HTERT RPE-1 (cell line): ENCODE results near the gene TARP.
"Not testable (repeated sequence)": the region's sequence is repeated elsewhere in the genome, so short reads cannot be mapped to it uniquely, and the experiment has no call there.

Experiments used
- in situ Hi-C: fragments of 300-500 bp; cut with MboI; formaldehyde crosslinking; loops from 4 replicates; pipeline ENCODE4 v1.14.3; 2020; ENCODE audit warnings: low sequenced_read_pairs

TARP gene

DNA sequence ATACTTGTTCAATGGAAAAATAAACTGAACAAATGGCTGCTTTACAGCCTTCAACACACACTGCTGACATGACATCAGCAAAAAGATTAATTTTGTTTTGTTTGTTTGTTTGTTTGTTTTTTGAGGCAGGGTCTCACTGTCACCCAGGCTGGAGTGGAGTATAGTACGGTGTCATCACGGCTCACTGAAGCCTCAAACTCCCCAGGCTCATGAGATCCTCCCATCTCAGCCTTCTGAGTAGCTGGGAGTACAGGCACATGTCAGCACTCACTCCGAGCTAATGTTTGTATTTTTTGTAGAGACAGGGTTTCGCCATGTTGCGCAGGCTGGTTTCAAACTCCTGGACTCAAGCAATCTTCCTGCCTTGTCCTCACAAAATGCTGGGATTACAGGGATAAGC lies 10.9 kb downstream of the TARP start:
- in situ Hi-C loops, result no loop called here

DNA sequence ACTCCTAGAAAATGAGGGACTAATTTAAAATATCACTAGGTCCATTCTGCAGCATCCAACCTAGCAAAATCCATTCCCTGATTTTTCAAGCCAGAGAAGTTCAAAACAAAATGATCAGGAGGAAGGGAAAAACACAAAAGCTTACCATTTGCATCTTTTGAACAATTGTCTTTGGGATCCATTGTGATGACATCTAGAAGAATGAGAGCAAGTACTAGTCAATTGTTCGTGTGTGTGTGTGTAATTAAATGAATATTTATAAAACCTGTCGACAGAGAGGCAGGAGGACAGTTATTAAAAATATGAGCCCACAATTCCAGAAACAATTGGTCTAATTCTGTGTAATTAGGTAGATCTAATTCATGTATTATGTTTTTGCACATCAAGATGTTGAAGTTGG lies 11.4 kb downstream of the TARP start:
- in situ Hi-C loops, result not testable (repeated sequence)

DNA sequence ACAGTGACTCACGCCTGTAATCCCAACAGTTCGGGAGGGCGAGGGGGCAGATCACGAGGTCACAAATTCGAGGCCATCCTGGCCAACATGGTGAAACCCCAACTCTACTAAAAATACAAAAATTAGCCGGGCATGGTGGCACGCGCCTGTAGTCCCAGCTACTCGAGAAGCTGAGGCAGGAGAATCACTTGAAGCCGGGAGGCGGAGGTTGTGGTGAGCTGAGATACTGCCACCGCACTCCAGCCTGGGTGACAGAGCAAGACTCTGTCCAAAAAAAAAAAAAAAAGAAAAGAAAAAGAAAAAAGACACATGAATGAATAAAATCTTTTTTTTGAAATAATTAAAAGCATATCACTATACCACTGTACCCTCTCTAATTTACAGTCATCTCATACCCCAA lies 11.8 kb downstream of the TARP start:
- in situ Hi-C loops, result not testable (repeated sequence)

DNA sequence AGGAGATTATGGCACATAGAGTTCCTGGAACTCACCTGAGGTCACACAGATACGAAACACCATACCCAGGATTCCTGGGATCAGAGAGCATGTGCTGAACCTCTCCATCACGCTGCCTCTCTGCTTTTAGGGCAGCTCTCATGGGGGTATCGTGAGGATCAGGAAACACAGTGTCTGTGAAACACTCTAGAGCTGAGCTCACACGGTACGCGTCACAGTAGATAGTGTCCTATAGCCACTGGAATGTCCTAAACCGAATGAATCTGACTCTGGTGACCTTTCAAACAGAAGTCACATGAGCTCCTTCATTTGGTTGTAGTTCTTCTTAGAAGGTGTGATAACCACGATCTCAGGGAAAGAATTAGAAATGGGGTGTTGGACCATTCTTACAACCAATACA lies 14.3 kb downstream of the TARP start:
- in situ Hi-C loops, result not testable (repeated sequence)

DNA sequence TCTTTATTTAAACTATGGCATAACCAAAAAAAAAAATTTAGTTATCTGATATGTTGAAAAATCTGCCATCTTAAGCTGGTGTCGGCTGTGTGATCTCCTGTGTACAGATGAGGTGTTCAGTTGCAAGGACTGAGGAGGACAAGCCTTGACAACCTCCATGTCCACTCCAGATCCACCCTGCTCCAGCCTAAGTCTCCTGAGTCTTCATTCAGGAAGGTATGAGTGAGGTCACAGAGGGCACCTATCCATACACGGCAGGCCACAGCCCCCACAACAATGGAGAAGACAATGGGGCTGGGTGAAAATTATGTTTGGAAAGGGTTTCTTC lies 16.1 kb downstream of the TARP start:
- in situ Hi-C loops, result no loop called here

DNA sequence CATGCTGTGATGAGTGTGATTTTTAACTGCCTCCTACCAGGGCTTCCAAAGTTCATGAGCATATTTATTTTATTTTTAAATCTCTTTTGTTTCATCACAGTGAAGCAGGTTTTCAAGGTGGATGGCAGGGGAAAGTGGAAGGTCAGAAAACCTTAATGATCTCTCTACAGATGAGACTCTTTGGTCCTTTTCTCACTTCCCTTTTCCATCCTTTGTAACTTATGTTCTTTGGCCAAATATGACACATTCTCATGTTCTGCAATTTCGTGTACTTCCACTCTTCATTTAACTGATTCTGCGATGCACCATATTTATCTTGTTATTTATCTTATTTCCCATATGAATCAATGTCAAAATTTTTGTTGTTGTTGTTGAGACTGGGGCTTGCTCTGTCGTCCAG lies 23.6 kb downstream of the TARP start:
- in situ Hi-C loops, result not testable (repeated sequence)

DNA sequence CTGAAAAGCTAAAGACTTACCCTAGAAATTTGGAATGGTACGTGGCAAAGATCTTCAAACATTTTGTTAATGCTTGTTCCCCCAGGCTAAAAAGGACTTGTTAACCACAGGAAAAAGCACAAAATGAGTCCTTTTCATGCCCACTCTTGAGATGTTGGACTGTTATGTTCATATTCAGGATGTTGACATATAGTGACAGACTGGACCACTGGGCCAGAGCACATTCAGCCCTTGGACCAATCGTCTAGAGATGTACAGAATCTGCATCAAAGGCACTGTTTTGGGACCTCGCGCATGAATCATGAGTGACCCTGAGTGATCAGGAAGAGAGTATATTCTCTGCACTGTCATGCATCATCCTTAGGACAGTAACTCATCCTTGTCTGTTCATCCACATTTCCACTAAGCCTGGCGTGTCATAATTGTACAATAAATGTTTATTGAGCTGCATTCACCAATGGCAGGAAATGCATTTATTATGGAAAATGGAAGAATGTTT lies 25.3 kb downstream of the TARP start:
- in situ Hi-C loops, result no loop called here

DNA sequence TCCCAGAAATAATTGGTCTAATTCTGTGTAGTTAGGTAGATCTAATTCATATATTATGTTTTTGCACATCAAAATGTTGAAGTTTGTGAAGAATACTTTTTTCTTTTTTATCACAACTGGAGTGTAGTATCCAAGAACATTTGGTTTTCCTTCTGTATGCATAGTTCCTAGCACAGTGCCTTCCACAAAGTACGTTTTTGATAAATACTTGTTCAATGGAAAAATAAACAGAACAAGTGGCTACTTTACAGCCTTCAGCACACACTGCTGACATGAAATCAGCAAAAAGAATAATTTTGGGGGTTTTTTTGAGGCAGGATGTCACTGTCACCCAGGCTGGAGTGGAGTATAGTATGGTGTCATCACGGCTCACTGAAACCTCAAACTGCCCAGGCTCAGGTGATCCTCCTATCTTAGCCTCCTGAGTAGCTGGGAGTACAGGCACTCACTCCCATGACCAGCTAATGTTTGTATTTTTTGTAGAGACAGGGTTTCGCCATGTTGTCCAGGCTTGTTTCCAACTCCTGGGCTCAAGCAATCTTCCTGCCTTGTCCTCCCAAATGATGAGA lies 27.9 kb downstream of the TARP start:
- in situ Hi-C loops, result no loop called here

DNA sequence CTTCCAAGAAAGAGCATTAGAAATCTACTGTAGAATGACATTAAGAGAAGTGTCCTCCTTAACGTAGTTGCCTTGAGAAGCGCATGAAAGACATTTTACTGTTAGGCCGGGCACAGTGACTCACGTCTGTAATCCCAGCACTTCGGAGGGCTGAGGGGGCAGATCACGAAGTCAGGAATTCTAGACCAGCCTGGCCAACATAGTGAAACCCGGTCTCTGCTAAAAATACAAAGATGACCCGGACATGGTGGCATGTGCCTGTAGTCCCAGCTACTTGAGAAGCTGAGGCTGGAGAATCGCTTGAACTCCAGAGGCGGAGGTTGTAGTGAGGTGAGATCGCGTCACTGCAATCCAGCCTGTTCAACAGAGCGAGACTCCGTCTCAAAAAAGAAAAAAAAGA lies 28.9 kb downstream of the TARP start:
- in situ Hi-C loops, result no loop called here

DNA sequence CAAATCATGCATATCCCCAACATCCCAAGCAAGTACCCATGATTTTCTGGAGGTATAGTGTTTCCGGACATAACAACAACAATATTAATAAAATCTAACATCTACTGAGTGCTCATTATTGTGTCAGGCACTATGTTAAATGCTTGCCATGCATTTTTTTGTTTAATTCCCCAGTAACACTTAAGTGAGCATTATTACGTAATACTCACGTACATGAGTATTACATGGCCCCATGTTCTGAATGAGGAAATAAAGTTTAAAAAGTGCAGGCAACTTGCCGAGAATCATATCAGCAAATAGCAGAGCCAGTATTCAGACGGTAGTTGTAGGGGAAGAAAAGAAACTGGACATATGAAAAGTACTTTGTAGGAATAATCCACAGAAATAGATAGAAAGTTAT lies 30.1 kb downstream of the TARP start:
- in situ Hi-C loops, result not testable (repeated sequence)

DNA sequence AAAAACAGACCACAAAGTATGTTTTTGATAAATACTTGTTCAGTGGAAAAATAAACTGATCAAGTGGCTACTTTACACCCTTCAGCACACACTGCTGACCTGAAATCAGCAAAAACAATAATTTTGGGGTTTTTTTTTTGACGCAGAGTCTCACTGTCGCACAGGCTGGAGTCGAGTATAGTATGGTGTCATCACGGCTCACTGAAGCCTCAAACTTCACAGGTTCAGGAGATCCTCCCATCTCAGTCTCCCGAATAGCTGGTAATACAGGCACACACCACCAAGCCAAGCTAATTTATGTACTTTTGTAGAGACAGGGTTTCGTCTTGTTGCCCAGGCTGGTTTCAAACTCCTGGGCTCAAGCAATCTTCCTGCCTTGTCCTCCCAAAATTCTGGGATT lies 30.6 kb downstream of the TARP start:
- in situ Hi-C loops, result no loop called here

DNA sequence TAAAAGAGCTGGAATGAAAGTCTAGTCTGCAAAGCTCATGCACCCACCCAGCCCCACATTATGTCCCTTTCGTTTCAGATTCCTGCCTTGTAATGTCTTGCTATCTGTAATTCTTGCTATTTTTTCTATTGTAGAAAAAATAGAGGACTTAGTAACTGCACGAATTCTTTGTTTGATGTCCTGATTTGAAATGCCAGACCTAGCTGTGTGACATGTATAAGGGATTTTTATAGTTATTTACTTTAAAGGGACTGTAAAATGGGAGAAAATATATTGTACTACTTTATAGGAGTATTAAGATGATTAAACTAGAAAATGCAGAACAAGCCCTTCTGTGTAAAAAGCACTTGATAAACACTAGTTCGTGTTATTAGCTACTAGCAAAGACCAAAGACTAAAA lies 32.4 kb downstream of the TARP start:
- in situ Hi-C loops, result no loop called here

DNA sequence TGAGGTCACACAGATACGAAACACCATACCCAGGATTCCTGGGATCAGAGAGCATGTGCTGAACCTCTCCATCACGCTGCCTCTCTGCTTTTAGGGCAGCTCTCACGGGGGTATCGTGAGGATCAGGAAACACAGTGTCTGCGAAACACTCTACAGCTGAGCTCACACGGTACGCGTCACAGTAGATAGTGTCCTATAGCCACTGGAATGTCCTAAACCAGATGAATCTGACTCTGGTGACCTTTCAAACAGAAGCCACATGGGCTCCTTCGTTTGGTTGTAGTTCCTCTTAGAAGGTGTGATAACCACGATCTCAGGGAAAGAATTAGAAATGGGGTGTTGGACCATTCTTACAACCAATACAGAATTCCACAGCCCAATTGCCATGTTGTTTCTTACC lies 34.3 kb downstream of the TARP start:
- in situ Hi-C loops, result not testable (repeated sequence)

DNA sequence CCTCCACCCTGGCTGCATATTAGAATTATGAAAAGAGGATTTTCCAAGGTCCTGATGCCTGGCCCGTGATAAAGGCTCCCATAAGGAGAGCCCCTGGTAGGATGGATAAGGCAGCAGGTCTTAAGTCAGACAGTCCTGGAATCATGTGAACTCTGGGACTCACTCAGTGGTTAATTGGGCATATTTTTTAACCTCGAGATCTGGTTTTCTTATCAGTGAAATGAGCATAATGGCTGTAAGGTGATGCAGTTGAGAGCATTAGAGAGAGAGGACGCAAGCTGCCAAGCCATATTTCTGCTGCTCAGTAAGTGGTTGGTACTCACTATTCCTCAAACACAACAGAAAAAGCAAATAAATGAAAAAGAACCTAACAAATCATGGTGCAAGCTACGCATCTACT lies 37.8 kb downstream of the TARP start:
- in situ Hi-C loops, result no loop called here

DNA sequence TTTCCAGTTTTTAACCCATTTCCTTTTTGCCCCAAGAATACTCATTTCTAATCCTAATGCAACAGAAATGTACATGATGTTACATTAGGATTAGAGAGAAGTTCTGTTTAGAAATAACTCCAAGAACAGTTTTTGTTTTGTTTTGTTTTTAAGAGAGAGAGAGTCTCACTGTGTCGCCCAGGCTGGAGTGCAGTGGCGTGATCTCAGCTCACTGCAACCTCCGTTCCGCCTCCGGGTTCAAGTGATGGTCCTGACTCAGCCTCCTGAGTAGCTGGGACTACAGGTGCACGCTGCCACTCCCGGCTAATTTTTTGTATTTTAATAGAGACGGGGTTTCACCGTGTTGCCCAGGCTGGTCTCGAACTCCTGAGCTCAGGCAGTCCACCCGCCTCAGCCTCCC lies 38.7 kb downstream of the TARP start:
- in situ Hi-C loops, result not testable (repeated sequence)

DNA sequence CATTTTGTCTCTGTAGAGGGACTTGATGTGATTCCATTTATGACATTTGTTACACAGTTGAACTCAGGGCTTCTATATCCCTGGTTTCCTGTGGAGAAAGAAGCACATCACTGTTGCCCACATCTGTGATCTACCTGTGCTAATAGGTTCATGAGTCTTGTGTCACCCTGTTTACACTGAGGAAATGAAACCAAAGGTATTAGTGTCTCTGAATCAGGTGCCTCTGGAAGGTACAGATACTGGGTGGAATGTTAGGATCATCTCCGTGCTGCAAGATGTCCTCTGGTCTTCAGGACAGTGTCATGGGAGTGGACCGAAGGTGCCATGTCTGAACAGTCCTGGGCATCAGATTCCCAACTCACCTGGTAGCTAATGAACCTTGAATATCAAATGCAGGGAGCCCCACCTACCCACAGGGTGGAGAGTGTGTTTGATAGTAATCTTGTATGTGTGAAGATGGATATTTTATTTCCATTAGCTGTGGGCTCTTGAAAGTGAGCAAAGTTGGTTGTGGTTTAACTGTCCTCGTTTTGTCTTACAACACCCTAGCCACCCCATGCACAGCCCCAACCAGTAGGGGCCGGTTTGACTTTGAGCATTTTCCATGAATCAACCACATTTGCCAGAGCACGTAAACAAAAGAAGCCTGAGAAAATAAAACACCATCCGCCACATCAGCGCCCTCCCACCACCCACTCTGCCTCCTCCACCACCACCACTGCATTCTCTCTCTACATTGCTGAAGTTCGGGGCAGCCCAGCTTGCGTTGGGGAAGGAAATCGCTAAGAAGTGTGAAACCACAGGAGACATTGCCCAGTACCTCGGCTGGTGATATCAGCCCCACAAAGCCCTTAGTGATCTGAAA lies 40.7 kb downstream of the TARP start:
- in situ Hi-C loops, result no loop called here

DNA sequence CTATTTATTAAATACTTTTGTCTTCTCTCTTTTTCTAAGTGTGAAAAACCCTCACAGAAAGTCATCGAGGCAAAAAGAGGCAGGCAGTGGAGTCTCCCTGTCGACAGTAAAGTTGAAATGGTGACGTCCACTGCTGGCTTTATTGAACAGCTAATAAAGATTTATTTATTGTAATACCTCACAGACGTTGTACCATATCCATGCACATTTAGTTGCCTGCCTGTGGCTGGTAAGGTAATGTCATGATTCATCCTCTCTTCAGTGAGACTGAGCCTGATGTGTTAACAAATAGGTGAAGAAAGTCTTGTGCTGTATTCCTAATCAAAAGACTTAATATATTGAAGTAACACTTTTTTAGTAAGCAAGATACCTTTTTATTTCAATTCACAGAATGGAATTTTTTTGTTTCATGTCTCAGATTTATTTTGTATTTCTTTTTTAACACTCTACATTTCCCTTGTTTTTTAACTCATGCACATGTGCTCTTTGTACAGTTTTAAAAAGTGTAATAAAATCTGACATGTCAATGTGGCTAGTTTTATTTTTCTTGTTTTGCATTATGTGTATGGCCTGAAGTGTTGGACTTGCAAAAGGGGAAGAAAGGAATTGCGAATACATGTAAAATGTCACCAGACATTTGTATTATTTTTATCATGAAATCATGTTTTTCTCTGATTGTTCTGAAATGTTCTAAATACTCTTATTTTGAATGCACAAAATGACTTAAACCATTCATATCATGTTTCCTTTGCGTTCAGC lies 43.4 kb downstream of the TARP start:
- in situ Hi-C loops, result no loop called here

DNA sequence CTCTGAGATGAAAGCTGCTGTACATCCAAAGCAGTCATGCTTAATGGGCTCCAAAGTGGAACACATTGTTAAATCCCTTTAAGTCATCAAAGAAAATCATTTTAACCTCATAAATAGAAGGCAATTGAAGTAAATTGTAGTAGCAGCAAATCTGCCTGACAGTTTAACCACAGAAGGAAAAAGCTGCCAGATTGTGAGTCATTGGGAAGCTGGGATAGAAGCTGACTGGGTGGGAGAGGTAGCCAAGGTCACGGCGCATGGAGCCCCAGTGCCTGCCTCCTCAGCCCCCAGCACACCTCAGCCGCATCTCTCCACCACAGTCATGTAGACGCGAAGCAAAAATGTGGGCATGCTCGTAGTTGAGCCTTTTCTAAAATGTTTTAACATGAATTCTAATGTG lies 44.0 kb downstream of the TARP start:
- in situ Hi-C loops, result no loop called here

DNA sequence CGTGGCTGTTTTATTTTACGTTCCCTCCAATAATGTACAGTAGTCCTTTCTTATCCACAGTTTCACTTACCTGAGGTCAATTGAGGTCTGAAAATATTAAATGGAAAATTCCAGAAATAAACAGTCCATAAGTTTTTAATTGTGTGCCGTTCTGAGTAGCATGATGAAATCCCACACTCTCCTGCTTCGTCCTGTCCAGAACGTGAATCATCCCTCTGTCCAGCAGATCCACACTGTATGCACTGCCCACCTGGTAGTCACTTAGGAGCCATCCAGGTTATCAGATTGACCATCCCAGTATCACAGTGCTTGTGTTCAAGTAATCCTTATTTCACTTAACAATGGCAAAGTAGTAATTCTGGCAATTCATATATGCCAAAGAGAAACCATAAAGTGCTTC lies 49.0 kb downstream of the TARP start:
- in situ Hi-C loops, result no loop called here

DNA sequence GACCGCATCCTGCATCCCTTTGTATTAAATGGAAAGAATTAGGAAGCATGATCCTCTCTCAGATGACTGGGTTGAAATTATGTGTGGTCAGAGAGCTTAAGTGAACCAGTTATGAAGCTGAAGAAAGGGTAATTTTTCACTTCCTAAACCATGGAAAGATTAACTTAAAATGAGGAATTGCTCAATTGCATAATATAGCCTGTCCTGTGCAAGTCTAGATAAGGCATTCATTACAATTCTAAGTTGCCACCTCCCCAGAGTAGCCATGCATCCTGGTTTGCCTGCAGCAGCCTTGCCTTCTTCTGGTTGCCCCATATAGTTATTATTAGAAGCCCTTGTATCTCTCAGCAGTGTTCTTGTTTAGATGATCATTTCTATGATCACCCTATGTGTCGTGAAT lies 50.1 kb downstream of the TARP start:
- in situ Hi-C loops, result no loop called here

DNA sequence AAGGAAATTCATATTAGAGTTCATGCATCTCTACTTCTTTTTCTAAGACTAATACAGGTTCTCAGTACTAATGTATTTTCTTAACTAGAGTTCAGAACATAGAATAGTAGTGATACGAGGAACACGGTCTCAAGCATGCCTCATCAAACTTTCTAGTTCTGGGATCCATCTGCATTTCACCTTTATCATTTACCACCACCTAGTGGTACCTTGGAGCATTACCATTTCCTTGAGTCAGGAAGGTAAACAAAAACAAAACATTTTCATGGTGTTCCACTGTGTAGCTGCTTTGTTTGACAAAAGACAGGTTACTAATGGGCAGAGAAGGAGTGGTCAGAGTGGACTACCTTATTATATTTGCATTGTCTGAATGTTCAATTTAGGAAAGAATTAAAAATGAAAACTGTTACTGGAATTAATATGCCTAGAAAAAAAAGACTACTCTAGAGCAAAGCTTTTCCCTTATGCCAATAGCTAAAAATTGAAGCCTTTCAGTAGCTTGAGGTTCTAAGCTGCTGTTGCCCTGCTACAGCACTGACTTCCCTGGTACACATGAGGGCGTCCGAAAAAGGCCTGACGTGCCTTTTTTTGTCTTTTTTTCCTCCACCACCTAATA lies 50.8 kb downstream of the TARP start:
- in situ Hi-C loops, result no loop called here

DNA sequence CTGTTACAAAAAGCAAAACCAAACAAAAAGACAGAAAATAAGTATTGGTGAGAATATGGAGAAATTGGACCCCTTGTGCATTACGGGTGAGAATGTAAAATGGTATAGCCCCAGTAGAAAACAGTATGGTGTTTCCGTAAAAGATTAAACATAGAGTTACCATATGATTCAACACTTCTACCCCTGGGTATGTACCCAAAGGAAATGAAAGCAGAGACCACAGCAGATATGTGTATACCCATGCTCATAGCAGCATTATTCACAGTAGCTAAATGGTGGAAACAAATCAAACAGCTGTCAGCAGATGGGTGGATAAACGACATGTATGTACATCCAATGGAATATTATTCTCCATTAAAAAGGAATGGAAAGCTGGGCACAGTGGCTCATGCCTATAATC lies 53.0 kb downstream of the TARP start:
- in situ Hi-C loops, result no loop called here
